GOT3 (cell line): ENCODE data around the gene ACSM2B.
"Not testable (repeated sequence)": the region's sequence is repeated elsewhere in the genome, so short reads cannot be mapped to it uniquely, and the experiment has no call there.

Source experiments
- DNase-seq: peaks from one replicate; lab custom pipeline; 2025; ENCODE audit warnings: mixed read lengths; lab: John Stamatoyannopoulos, UW

ACSM2B gene

DNA sequence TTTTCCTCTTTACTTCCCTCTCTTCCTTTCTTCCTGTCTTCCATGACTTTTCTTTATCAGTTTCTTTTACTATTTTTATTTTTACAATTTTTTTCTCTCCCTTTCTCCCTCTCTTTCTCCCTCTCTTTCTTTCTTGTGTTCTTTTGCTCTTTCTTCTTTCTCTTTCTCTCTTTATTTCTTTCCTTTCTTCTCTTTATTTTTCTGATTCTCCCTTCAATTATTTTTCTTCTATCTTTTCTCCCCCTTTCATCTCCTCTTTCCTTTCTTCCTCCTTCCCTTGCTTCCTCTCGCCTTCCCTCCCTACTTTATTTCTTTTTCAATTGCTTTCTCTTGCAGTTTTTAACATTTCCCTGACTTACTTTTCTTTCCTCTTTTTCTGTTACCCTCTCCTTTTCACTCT, 39.5 kb downstream of the ACSM2B start:
- DNase-seq: not testable (repeated sequence)

DNA sequence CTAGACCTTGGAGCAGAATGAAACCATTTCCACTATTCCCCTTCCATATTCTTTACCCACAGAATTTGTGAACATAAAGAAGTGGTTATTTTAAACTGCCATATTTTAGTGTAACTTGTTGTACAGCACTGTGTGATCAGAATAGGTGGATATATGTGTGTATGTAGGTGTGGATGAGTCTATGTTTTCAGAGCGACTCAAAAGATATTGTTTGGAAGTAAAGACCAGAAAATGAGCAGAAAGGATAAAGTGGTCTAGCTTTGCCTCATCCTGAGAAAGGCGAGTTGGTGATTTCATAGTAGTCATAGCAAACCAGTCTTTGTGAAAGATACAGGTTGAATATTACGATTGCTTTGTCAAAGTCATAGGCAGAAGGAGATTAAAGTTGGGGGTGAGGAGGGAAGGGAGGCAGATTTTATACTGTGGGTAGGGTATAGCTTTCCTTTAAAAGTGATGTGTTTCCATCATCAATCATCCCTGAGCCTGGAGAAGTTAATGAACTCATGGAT, 43.8 kb downstream of the ACSM2B start:
- DNase-seq: not testable (repeated sequence)

DNA sequence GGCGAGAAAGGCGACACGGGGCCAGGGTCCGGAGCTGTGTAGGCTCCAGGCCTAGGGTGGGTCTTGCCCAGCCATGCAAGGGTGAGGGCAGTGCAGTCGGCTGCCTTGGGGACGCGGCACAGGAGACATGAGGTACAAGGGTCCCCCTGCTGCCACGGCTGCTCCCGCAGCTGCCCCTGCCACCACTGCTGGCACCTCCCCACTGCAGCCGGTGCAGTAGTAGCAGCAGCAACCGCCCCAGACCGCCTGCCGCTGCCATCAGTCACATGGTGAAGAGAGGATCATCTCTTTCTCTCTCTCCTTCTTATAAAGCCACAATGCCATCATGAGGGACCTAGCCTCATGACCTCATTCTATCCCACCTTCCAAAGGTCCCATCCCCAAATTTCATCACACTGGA, 44.4 kb downstream of the ACSM2B start:
- not testable (repeated sequence) for DNase-seq

DNA sequence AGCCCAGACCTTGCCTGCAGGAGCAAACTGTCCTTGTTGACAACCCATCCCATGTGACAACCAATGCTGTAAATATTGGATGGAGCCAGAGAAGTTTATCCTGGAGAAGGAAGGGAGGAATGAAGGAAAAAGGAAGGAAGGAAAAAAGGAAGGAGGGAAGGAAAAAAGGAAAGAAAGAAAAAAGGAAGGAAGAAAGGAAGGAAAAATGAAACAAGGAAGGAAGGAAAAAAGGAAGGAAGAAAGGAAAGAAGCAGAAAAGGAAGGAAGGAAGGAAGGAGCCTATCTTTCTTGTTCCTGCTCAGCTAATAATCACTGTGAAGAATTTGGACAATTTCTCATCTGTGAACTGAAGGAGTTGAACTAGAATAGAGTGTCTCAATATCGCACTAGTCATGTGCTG, 56.1 kb downstream of the ACSM2B start:
- no peak for DNase-seq

DNA sequence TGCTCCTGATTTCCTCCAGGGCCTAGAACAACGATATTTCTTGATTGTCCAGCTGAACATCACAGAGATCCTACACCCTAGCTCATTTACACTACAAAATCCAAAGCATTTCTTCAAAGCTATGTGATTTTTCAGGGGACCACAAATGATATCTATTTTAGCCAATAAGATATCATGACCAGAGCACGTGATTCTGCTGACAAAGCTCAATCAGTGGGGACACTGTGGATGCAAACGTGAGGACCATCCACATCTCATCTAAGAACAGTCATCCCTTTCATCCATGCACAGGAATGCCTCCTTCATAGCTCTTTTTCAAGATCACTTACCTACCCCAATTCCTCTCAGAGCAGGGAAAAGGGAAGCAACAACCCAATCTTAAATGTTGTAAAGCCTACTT, 56.9 kb downstream of the ACSM2B start:
- DNase-seq: no peak

GRCh38 chr16:20517149-20517548, 59.0 kb downstream of the ACSM2B start:
- no peak for DNase-seq

- DNase-seq: no peak
These were observed 60.5 kb downstream of the ACSM2B start for GRCh38 chr16:20515688-20516090.

DNA sequence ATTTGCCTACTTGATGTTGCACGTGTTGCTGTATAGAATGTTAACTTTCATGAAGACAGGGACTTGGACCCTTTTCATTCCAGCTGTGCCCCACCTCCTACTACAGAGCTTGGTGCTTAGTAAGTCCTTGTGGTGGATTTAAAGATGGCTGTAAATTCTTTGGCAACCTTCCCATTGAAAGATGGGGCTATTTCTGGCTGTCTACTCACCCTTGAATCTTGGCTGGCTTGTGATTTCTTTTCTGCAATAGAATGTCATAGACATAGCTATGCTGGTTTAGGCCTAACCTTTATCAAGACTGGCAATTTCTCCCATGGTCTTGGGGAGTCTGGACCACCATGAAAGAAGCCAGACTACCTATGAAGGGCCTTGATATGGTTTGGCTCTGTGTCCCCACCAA, 65.8 kb downstream of the ACSM2B start:
- DNase-seq: no peak

DNA sequence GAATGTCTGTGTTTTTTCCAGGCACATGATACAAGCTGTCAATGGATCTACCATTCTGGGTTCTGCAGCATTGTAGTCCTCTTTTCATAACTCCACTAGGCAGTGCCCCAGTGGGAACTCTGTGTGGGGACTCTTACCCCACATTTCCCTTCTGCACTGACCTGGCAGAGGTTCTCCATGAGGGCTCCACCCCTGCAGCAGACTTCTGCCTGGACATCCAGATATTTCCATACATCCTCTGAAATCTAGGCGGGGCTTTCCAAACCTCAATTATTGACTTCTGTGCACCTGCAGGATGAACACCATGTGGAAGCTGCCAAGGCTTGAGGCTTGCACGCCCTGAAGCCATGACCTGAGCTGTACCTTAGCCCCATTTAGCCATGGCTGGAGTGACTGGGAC, 68.9 kb downstream of the ACSM2B start:
- DNase-seq: no peak

DNA sequence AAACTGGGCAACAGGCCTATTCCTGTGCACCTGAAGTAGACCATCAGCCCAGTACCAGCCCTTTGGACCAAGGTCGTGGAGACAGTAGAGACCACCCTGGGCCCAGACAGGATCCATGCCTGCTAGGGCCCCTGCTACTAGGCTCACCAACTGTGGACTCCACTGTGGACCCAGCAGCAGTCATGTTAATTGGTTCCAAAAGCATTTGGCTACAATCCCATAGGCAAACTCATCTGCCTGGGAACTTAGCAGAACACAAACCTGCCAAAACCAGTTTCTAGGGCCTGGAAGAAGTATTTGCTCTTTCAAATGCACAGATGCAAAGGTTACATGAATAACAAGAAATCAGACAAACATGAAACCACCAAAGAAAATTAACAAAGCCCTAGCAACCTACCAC, 71.7 kb downstream of the ACSM2B start:
- DNase-seq: no peak

DNA sequence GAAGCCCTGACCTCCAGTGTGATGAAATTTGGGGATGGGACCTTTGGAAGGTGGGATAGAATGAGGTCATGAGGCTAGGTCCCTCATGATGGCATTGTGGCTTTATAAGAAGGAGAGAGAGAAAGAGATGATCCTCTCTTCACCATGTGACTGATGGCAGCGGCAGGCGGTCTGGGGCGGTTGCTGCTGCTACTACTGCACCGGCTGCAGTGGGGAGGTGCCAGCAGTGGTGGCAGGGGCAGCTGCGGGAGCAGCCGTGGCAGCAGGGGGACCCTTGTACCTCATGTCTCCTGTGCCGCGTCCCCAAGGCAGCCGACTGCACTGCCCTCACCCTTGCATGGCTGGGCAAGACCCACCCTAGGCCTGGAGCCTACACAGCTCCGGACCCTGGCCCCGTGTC, 84.7 kb downstream of the ACSM2B start:
- DNase-seq: not testable (repeated sequence)

- DNase-seq: not testable (repeated sequence)
These were observed 85.2 kb downstream of the ACSM2B start for GRCh38 chr16:20490994-20491393.
